ENCODE results near the gene NTF3.

NTF3 gene

DNA sequence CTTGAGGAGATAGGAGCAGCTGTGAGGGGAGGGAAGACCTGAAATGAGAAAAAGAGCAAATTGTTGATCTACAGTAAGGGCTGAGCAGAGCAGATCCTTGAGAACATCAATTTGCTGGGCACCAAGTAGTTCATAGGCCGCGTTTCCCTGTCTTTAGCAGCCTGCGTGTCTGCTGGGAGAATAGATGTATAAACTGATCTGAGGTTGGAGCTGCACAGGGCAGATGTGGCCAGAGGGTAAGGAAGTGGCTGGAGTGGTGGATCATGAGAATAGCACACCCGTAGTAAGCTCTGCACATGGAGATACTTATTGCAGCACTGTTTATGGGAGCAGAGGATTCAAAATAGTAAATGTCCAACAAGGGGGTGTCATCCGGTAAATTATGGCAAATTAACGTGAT lies 44.4 kb downstream of the NTF3 start:
- TF ChIP-seq, protein P1, sequence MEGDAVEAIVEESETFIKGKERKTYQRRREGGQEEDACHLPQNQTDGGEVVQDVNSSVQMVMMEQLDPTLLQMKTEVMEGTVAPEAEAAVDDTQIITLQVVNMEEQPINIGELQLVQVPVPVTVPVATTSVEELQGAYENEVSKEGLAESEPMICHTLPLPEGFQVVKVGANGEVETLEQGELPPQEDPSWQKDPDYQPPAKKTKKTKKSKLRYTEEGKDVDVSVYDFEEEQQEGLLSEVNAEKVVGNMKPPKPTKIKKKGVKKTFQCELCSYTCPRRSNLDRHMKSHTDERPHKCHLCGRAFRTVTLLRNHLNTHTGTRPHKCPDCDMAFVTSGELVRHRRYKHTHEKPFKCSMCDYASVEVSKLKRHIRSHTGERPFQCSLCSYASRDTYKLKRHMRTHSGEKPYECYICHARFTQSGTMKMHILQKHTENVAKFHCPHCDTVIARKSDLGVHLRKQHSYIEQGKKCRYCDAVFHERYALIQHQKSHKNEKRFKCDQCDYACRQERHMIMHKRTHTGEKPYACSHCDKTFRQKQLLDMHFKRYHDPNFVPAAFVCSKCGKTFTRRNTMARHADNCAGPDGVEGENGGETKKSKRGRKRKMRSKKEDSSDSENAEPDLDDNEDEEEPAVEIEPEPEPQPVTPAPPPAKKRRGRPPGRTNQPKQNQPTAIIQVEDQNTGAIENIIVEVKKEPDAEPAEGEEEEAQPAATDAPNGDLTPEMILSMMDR (IDR thresholded peaks at IDR 0.05) = no peak

DNA sequence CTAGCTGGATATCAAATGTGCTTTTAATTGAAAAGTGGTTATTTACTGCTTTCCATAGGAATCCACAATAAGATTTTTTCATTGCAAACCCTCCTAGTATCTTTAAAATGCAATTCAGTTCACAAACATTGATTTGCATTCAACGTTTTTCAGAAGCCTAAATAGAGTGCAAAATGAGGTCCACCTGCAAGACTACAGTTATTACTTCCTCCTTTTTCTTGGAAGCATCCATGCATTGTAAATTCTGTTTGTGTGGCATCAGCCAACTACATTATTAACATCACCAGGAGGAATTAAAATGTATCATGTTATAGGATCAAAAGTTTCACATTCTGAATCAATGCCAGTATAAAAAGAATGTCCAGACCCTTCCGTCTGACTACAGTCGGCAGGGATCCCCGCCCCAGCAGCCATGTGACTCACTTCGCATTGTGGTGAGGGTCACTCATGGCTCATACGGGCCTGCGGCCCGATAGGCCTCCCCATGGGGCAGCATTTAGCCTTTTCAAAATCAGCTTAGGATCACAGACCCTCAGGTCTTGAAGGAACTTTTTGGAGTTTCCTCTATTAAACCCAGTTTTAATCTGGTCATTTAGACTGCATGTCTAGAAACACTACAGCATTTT lies 46.3 kb downstream of the NTF3 start:
- TF ChIP-seq, protein P1 (IDR thresholded peaks at IDR 0.05) = no peak

DNA sequence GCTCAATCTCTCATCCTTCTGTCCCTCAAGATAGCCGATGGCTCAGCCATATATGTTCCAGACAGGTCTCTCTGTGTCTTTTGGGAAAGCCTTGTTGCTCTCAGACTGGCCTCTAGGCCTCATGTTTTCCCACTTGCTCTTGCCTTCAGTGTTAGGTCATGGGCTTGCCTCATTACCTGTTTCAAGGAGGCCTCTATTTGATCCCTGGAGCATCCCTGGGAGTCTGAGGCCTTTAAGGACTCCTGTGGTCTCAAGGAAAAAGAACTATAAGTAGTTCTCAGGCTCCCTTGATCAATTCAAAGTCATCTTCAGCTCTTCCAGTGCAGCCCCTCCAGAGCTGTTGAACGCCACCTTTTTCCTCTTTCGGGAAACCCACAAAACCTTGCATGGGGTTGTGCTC lies 47.9 kb downstream of the NTF3 start:
- TF ChIP-seq, protein P1 (IDR thresholded peaks at IDR 0.05) = no peak

DNA sequence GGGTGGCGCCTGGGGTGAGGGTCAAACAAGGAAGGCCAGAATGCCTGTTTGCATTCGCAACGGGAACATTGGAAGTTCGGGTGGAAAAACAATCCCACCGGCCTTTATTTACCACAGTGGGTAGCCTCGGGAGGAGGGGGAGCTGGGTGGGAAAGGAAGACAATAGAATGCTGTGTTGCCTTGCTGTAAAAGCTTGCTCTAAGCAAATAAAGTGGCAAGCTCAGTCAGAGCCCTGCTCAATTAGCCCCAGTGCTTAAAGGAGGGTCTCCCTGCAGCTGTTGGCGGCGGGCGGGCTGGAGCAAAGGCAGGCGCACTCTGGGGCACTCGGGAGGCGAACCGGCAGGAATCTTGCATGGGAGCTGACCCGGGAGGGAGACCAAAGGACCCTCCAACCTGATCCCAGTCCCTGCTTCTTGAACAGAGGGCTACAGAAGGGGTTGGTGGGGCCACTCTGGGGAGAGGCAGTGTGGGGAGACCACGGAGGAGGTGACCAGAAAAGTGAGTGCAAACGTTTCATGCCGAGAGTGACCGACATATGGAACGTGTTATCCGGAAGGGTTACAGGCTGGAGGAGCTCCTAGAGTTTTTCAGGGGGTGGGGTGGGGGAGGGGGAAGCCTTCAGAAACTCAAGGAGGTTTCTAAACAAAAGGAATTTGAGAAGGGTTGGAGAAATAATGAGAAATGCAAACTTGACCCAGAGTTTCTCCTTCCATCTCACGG lies 48.5 kb downstream of the NTF3 start:
- TF ChIP-seq, protein P1 (IDR thresholded peaks at IDR 0.05) = no peak

DNA sequence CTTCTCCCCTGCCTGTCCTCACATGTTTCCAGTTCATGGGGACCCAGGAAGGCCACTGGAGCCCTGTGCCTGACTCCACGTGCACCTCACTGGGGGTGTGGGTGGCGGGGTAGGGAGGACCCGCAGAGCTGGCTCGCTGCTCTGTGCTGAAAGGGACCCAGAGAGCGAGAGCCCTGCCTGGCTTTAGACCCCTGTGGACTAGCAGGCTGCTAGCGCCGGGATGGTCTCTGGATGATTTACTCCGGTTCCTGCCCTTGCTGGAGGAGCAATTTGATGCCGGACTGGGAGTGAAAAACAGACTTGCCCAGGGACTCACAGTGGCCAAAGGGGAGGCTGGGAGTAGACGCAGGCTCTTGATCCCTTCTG lies 49.0 kb downstream of the NTF3 start:
- TF ChIP-seq, protein P1 (IDR thresholded peaks at IDR 0.05) = no peak

DNA sequence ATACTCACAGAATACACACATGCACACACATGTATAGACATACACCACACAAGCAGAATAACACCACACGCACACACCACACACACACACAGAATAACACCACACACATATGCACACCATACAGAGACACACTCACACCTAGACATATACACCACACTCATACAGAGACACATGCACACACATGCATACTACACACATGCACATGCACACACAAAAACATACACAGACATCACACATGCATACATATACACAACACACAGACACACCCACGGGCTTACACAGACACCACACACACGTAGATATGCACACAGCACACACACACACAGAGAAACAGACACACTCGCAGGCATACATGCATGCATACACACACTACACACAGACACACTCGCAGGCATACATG lies 49.7 kb downstream of the NTF3 start:
- TF ChIP-seq, protein P1 (IDR thresholded peaks at IDR 0.05) = no peak

DNA sequence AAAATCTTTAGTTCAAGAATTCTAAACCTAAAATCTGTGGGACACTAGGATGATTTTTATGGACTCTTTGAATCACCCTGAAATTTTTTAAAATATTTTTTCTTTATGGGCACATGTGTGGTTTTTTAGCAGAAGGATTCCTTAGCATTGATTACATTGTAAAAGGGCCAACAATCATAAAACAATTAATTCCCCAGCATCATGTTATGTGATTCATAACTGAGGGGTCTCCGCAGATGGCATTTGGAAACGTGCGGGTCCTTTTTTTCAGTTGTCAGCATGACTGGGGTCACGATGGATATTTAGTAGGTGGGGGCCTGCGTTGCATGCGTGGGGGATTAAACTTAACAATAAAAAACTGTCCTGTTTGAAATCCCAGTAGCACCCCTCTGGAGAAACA lies 52.5 kb downstream of the NTF3 start:
- TF ChIP-seq, protein P1 (IDR thresholded peaks at IDR 0.05) = no peak
